ENCODE measurements around the gene PPP1R11. TPM values are rescaled to one million over a fixed set of nuclear protein-coding genes. Genes with fewer than 3 reads are reported as not detected.

The PPP1R11 gene
- total and polyA plus RNA-seq, 2 of the 13 experiments (the other 11 are each of a cell fraction or from before 2014, with no cell fraction given): 32.1 to 58.9 TPM

- TF ChIP-seq, protein P1, sequence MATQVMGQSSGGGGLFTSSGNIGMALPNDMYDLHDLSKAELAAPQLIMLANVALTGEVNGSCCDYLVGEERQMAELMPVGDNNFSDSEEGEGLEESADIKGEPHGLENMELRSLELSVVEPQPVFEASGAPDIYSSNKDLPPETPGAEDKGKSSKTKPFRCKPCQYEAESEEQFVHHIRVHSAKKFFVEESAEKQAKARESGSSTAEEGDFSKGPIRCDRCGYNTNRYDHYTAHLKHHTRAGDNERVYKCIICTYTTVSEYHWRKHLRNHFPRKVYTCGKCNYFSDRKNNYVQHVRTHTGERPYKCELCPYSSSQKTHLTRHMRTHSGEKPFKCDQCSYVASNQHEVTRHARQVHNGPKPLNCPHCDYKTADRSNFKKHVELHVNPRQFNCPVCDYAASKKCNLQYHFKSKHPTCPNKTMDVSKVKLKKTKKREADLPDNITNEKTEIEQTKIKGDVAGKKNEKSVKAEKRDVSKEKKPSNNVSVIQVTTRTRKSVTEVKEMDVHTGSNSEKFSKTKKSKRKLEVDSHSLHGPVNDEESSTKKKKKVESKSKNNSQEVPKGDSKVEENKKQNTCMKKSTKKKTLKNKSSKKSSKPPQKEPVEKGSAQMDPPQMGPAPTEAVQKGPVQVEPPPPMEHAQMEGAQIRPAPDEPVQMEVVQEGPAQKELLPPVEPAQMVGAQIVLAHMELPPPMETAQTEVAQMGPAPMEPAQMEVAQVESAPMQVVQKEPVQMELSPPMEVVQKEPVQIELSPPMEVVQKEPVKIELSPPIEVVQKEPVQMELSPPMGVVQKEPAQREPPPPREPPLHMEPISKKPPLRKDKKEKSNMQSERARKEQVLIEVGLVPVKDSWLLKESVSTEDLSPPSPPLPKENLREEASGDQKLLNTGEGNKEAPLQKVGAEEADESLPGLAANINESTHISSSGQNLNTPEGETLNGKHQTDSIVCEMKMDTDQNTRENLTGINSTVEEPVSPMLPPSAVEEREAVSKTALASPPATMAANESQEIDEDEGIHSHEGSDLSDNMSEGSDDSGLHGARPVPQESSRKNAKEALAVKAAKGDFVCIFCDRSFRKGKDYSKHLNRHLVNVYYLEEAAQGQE (IDR thresholded peaks at IDR 0.05; ENCODE audit: borderline replicate concordance in 1 of 2, low read depth in 1 of 2, low read length in 2 of 2): 0 out of 4 replicates have a peak, but pooled peaks of 1 of the 2 experiments have one; percentile 50
- peak; percentile 77; the same call in 1 of the 2 replicates for TF ChIP-seq CHCHD3 (CRISPR knock-in tag; IDR thresholded peaks at IDR 0.05)
- TF ChIP-seq ZNF790 (CRISPR knock-in tag; IDR thresholded peaks at IDR 0.05; ENCODE audit: borderline replicate concordance): 0 out of 2 replicates have a peak, but pooled peaks have one; percentile 57
- no peak for TF ChIP-seq ZNF263 (CRISPR knock-in tag; IDR thresholded peaks at IDR 0.05)
- TF ChIP-seq GFI1 (CRISPR knock-in tag; IDR thresholded peaks at IDR 0.05; ENCODE audit: borderline replicate concordance): no peak; the same call in 1 of the 2 replicates
- no peak for TF ChIP-seq U2AF2 (IDR thresholded peaks at IDR 0.05; ENCODE audit: low read depth, low read length)
- no peak for TF ChIP-seq ZNF530 (CRISPR knock-in tag; IDR thresholded peaks at IDR 0.05; ENCODE audit: low read depth)
- 0 out of 2 replicates have a peak, but pooled peaks have one; percentile 11 for TF ChIP-seq ZNF280D (CRISPR knock-in tag; IDR thresholded peaks at IDR 0.05)
- no peak for TF ChIP-seq ZNF670 (CRISPR knock-in tag; IDR thresholded peaks at IDR 0.05; ENCODE audit: borderline replicate concordance)
- TF ChIP-seq FOSL2 (CRISPR knock-in tag; IDR thresholded peaks at IDR 0.05): peak; percentile 68
- peak; percentile 76 for TF ChIP-seq ZNF768 (CRISPR knock-in tag; IDR thresholded peaks at IDR 0.05)
- TF ChIP-seq CSRNP2 (CRISPR knock-in tag; conservative IDR thresholded peaks at IDR 0.05; ENCODE audit: low read depth): no peak
- TF ChIP-seq, protein P2, sequence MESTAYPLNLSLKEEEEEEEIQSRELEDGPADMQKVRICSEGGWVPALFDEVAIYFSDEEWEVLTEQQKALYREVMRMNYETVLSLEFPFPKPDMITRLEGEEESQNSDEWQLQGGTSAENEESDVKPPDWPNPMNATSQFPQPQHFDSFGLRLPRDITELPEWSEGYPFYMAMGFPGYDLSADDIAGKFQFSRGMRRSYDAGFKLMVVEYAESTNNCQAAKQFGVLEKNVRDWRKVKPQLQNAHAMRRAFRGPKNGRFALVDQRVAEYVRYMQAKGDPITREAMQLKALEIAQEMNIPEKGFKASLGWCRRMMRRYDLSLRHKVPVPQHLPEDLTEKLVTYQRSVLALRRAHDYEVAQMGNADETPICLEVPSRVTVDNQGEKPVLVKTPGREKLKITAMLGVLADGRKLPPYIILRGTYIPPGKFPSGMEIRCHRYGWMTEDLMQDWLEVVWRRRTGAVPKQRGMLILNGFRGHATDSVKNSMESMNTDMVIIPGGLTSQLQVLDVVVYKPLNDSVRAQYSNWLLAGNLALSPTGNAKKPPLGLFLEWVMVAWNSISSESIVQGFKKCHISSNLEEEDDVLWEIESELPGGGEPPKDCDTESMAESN (CRISPR knock-in tag; conservative IDR thresholded peaks at IDR 0.05): peak; percentile 68; the same call in 1 of the 2 replicates
- peak; percentile 82 for TF ChIP-seq FOXC1 (CRISPR knock-in tag; IDR thresholded peaks at IDR 0.05; ENCODE audit: borderline replicate concordance)
- peak; percentile 76; the same call in 1 of the 2 replicates for TF ChIP-seq ZNF724P (CRISPR knock-in tag; IDR thresholded peaks at IDR 0.05; ENCODE audit: borderline replicate concordance)
- no peak; the same call in 1 of the 2 replicates for TF ChIP-seq ZNF350 (CRISPR knock-in tag; IDR thresholded peaks at IDR 0.05; ENCODE audit: borderline replicate concordance, low read depth)
- no peak for TF ChIP-seq ZNF282 (IDR thresholded peaks at IDR 0.05; ENCODE audit: partially characterized antibody)
Observed at GRCh38 chr6:30100585-30101443, 33.8 kb downstream of the PPP1R11 start (continued).
